ENCODE results near the gene PATJ. TPM values are rescaled to one million over a fixed set of nuclear protein-coding genes. Genes with fewer than 3 reads are reported as not detected.

Gene PATJ
- total RNA-seq, 1 donor from 2014 or later, result 31.2 TPM

GRCh38 chr1:61993331-61993961 is 251.2 kb downstream of the PATJ start:
- peaks cover 18% of the 10 kb centered on the region for H3K36me3 Mint-ChIP-seq (ENCODE audit: low read depth)
- intact Hi-C loops (cut with micrococcal nuclease), result no loop called here
- TF ChIP-seq, protein P1, sequence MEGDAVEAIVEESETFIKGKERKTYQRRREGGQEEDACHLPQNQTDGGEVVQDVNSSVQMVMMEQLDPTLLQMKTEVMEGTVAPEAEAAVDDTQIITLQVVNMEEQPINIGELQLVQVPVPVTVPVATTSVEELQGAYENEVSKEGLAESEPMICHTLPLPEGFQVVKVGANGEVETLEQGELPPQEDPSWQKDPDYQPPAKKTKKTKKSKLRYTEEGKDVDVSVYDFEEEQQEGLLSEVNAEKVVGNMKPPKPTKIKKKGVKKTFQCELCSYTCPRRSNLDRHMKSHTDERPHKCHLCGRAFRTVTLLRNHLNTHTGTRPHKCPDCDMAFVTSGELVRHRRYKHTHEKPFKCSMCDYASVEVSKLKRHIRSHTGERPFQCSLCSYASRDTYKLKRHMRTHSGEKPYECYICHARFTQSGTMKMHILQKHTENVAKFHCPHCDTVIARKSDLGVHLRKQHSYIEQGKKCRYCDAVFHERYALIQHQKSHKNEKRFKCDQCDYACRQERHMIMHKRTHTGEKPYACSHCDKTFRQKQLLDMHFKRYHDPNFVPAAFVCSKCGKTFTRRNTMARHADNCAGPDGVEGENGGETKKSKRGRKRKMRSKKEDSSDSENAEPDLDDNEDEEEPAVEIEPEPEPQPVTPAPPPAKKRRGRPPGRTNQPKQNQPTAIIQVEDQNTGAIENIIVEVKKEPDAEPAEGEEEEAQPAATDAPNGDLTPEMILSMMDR (IDR thresholded peaks at IDR 0.05), result no peak
- no peaks in the 10 kb centered on the region for H3K9me3 Mint-ChIP-seq
- ChIA-PET CTCF (no interaction called here), POLR2A (no interaction called here)
- no peak overlapping the region for H3K4me3 Mint-ChIP-seq
- no peaks in the 10 kb centered on the region for H3K27me3 Mint-ChIP-seq
- ATAC-seq (ENCODE audit: low read depth) (no peak), DNase-seq (no peak)
- H3K27ac Mint-ChIP-seq, result no peak overlapping the region
- no peaks in the 10 kb centered on the region for H3K4me1 Mint-ChIP-seq

GRCh38 chr1:61995641-61996040 is 253.4 kb downstream of the PATJ start:
- peaks cover 18% of the 10 kb centered on the region for H3K36me3 Mint-ChIP-seq (ENCODE audit: low read depth)

GRCh38 chr1:61997123-61997522 is 254.8 kb downstream of the PATJ start:
- Mint-ChIP-seq H3K9me3 (no peaks in the 10 kb centered on the region), H3K27ac (no peak overlapping the region), H3K4me1 (no peaks in the 10 kb centered on the region), H3K27me3 (no peaks in the 10 kb centered on the region), H3K4me3 (no peak overlapping the region), H3K36me3 (ENCODE audit: low read depth) (peaks cover 13% of the 10 kb centered on the region)
- intact Hi-C loops (cut with micrococcal nuclease), result no loop called here
- ChIA-PET POLR2A (no interaction called here), CTCF (no interaction called here)
- no peak for DNase-seq
- TF ChIP-seq, protein P1 (IDR thresholded peaks at IDR 0.05), result no peak
- ATAC-seq (ENCODE audit: low read depth), result no peak

More at GRCh38 chr1:61995641-61996040, 253.4 kb downstream of the PATJ start:
- Mint-ChIP-seq H3K9me3 (no peaks in the 10 kb centered on the region), H3K4me3 (no peak overlapping the region), H3K27me3 (no peaks in the 10 kb centered on the region), H3K27ac (no peak overlapping the region), H3K4me1 (no peaks in the 10 kb centered on the region)
- ATAC-seq (ENCODE audit: low read depth) (no peak), DNase-seq (no peak)
- TF ChIP-seq, protein P1 (IDR thresholded peaks at IDR 0.05), result no peak
- CTCF ChIA-PET, result no interaction called here
- intact Hi-C loops (cut with micrococcal nuclease), result no loop called here
- POLR2A ChIA-PET, result no interaction called here

DNA sequence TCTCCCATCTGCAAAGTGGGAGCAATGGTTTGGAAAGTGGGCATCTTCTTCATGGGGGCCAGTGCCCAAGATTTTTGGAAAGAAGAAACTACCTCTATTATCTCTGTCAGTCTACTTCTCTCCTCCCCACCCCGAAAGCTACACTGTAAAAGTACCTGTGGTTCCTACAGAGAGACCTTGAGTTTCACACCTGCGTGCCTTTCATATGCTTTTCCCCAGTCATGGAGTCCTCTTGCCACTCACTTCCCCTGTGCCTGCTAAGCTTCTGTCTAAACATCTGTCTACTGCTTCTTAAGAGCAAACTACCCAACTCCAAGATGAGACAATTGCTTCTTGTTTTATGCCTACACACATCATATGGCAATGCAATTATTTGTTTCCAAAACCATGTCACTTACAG is 261.5 kb downstream of the PATJ start:
- POLR2A ChIA-PET, result no interaction called here
- intact Hi-C loops (cut with micrococcal nuclease), result no loop called here
- ATAC-seq (ENCODE audit: low read depth) (no peak), DNase-seq (no peak)
- TF ChIP-seq, protein P1 (IDR thresholded peaks at IDR 0.05), result no peak
- no peak overlapping the region for H3K4me3 Mint-ChIP-seq
- H3K9me3 Mint-ChIP-seq, result no peaks in the 10 kb centered on the region
- H3K27me3 Mint-ChIP-seq, result no peaks in the 10 kb centered on the region
- H3K4me1 Mint-ChIP-seq, result no peaks in the 10 kb centered on the region
- H3K36me3 Mint-ChIP-seq (ENCODE audit: low read depth), result peaks cover 2% of the 10 kb centered on the region
- CTCF ChIA-PET, result no interaction called here
- no peak overlapping the region for H3K27ac Mint-ChIP-seq

DNA sequence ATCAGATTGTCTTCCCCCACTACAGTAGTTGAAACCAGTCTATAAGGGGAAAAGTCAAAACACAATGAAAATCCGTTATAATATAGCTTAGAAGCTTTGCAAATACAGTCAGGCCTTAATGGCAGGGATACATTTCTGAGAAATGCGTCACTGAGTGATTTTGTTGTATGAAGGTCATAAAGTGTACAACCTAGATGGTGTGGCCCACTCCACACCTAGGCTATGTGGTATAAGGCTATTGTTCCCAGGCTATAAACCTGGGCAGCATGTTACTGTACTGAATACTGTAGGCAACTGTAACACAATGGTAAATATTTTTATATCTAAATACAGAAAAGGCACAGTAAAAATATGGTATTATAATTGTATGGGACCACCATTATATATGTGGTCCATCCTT is 264.4 kb downstream of the PATJ start:
- no peak for ATAC-seq (ENCODE audit: low read depth)
- no peaks in the 10 kb centered on the region for H3K4me1 Mint-ChIP-seq
- H3K9me3 Mint-ChIP-seq, result no peaks in the 10 kb centered on the region
- POLR2A ChIA-PET, result no interaction called here
- no peaks in the 10 kb centered on the region for H3K27me3 Mint-ChIP-seq
- TF ChIP-seq, protein P1 (IDR thresholded peaks at IDR 0.05), result no peak
- peaks cover 2% of the 10 kb centered on the region for H3K36me3 Mint-ChIP-seq (ENCODE audit: low read depth)
- CTCF ChIA-PET, result no interaction called here
- intact Hi-C loops (cut with micrococcal nuclease), result no loop called here
- H3K27ac Mint-ChIP-seq, result no peak overlapping the region
- no peak for DNase-seq
- no peak overlapping the region for H3K4me3 Mint-ChIP-seq
